HG03469 (cell line): ENCODE results near the gene CD44.
A peak's percentile ranks its signal among the peaks of the same experiment; 100 is the strongest.

Experiments
- ATAC-seq: cut with Tn5 transposase; IDR thresholded peaks from one replicate; pipeline ENCODE4 v1.9.1; 2021; ENCODE audit warnings: mild to moderate bottlenecking, moderate library complexity, moderate number of reproducible peaks; ENCODE audit not compliant: unreplicated experiment

The CD44 gene

DNA sequence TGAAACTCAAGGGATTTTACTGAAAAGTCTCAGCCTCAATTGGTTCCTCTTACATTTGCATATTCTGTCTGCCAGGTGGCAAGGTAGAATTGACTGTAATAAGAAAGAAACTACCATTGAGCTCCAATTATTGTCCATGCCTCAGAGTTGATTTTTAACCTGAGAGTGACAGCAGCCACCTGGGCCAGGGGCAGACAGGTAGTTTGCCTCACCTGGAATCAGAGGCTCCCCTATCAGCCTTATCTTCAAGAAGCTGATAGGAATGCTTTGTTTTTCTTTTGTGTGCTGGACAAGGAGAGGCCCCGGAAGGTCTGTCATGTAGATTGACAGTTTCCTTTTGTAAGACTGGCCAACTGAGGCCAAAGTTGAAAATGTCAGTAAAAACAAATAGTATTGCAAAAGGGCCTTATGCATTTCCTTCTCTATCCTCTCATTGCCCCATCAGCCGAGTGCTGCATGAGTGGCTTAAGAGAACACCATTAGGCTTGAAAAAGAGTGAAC lies 34.1 kb downstream of the CD44 start:
- peak; percentile 51 for ATAC-seq

DNA sequence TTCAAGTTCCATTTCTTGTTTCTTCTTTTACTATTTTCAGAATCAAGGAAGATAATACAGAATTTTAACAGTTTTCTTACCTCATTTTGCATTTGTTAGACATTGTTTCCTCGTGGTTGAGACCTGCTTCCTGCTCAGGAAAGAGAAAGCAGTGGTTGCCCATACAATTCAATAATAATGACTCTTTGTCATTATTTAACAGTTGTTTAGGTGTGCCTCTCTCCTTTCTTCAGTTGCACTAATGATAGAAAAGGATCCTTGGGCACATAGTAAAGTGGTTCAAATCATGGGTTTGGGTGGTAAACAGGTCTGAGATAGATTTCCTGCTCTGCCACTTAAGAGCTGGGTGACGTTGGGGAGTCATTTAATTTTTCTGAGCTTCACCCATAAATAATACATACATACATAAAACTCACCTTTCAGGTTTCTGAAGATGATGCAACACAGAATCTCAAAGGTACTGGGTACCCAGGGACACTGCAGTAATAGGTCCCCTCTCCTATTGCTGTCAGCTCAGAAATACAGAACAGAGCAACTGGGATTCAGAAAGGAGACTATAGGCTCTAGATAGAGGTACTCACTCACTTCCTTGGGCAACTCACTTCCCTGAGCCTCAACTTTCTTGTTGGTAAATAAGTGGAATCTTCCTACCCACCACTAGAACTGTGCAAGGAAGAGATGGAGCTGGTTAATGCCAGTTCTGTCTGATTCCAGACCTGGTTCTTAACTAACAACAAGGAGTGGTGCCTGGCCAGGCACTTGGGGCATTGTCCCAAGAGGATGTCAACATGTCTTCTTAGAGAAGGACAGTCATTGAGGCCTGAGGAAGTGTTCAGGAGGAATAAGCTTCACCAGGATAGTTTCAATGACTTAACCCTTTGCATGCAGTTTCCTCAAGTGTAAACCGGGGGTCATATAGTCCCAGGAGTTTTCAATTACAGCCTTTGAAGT lies 34.9 kb downstream of the CD44 start:
- ATAC-seq = no peak

- no peak for ATAC-seq
These were observed 35.7 kb downstream of the CD44 start for GRCh38 chr11:35174666-35175065.

DNA sequence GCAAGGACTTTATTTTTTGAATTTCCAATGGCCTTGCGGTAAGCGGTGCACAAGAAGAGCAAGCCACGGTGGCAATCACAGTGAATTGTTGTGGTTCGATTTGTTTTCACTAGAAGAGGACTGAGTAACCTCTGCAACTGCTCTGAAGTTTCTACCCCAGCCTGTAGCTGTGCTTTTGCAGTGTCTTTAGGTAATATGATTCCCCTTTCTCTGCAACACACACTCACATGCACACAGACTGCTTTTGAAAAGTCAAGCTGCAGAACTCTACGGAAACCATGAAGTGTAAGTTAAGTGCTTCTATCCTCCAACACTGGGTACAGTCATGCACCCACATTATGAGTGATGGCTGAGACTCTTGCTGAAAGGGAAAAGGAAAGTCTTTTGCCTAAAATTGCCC lies 38.4 kb downstream of the CD44 start:
- no peak for ATAC-seq

GRCh38 chr11:35178067-35178805 lies 39.3 kb downstream of the CD44 start:
- no peak for ATAC-seq

GRCh38 chr11:35178873-35179272 lies 39.9 kb downstream of the CD44 start:
- no peak for ATAC-seq

DNA sequence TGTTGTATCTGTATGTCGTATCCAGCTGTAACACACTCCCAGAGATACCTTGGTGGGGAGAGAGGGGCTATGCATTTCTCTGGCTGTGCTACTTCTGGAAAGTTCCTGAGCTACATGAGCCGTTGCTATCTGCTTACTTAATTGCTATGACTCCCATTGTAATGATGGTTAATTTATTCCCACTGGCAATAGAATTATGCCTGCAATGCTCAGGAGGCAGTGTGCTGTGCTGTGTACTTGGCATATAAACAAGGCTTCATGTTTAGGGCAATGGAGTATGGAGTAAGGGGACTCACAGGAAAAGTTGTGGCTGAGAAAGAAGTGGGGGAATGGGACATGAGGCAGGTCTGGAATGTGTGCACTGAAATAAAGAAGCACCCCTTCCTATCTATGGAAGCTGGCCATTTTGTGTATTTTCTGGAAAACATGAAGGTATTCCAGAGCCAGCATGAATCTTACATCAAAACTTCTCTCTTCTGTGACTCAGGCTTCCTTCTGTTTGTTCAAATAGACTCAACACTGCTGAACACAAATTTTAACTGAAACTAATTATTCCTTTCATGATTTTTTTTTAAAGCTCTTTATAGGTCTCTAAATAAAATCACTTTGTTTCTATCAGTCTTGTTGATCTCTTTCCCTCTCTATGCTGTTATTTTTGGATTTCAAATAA lies 40.6 kb downstream of the CD44 start:
- no peak for ATAC-seq

DNA sequence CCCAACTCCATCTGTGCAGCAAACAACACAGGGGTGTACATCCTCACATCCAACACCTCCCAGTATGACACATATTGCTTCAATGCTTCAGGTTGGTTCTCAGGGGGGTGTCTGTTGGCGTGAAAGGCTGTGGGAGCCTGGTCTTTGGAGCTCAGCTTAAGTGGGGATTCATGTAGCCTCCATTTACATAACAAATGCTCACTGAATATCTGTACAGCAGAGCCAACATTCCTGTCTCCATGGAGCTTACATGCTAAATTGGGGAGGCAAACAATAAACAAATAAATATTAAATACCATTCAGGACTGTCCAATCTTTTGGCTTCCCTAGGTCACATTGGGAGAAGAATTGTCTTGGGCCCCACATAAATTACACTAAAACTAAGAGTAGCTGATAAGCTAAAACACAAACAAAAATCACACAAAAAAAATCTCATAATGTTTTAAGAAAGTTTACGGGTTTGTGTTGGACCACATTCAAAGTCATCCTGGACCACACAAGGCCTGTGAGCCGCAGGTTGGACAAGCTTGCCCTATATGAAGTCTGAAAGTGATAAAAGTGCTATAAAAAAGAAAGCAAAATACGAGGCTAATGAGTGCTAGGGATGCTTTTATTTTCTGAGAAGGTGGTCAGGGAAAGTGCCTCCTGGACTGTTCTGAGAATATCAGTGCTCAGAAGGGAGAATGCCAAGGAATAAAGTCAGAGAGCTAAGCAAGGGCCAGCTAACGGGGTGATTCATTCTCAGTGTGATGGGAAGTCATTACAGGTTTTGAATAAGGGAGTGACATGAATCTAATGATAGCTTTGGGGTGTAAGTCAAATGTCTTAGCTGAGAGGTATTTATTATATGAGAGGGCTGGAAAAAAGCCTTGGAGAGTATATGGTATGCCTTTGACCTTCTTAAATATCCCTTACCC lies 41.6 kb downstream of the CD44 start:
- ATAC-seq = no peak

DNA sequence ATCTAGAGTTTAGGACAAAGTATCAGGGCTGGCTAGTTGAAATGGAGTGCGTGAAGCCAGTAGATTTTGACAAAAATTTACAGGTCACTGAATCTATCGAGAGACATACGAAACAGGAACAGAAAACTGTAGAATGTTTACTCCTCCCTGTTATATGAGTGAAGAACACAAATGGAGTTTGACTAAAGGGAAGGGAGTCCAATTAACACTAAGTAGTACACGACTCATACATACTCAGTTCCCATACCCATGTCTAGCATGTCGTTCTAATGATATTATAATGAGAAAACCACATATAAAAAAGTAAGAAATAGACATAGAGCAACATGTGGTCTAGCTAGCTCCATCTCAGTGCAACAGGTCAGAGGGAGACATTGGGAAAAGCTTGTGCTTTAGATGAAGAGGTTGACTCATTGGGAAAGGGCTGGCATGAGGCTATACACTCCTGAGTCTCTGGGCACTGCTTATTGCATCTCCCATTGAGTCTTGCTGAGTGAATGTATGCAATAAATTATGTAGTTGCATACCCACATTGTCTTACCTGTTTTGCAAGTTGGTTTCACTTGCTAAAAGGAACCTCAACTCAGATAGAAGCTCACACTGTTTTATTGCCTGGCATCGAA lies 43.5 kb downstream of the CD44 start:
- ATAC-seq = peak; percentile 61

DNA sequence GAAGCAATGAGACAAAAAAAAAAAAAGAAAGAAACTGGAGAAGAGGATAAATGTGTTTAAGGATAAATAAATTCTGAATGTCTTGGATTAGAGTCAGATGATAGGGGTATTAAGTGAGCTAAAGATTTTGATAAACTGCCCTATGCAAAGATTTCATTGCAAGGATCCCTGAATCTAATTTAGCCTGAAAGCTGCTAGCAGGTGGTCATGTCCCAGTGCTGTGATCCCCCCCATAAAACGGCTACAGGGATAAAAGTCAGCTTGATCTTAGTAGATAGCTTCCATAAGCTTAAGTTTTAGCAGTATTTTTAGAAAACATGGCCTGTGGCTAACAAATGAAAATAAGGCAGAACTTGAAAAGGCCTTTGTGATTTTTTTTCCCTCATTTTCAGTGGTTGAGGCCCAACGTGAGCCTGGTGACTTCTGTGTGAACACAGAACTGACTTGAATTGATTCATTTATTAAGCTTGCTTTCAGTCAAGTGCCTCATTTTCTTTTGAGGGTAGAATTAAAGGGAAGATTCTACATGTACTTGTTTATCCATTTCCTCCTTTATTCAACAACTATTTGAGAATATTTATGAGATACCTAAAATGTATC lies 44.5 kb downstream of the CD44 start:
- ATAC-seq = no peak

DNA sequence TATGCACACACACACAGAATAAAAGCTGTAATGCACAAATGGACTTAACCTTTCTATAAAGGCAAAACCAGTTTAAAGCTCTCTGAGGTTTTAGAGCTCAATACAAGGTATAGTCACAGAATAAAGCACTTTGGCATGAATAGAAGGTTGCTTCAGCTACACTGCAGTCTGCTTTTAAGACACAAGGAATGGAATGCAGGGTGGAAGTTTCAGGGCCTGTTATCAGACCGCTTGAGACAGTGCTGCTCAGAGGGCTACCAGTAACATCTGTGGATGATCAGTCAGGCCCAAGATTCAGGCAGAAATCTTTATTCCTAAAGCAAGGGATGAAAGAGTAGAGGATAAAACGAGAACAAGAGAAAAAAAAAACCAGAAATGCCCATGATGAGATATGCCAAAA lies 46.7 kb downstream of the CD44 start:
- no peak for ATAC-seq

GRCh38 chr11:35187996-35188395 lies 49.0 kb downstream of the CD44 start:
- ATAC-seq = no peak

DNA sequence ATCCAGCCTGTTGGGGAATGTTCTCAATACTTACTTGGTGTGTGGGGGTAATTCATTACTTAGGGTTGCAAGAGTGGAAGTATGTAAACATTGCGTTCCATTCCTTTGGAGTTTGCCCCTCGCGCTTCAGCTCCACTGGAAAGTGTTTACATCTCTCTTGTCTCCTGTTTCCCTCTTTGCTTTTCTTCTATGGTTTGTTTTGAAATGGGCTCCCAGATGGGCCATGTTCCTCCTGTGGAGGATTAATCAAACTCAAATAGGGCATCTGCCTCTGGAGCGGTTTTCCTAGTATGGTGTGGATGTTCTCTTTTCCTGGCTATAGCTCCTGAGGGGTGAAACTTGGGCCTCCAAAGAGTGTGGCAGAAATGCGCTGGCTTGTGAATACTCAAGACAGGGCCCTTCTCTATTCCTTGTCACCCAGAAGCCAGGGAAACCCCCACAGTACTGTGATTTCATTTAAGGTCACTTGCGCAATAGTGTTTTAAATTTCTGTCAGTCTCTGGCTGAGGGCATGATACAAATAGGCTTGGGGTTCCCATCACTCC lies 51.9 kb downstream of the CD44 start:
- ATAC-seq = no peak

GRCh38 chr11:35192347-35192746 lies 53.4 kb downstream of the CD44 start:
- ATAC-seq = no peak

DNA sequence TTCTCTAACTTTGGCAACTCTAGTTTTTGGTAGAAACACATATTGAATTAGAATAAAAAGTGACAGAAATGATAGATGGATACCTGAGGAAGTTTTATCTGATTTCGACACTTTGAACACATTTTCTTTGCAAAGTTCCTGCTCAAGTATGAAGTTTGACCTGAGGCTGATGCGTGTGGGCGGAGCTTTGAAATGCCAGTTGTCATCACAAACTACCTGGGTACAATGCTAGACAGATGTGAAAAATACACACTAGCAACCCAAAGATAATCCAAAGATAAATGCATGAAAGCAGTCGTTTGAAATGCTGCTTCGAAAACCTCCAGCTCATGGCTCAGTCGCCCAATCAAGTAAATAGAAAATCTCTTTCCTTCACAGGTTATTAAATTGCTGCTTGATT lies 54.8 kb downstream of the CD44 start:
- no peak for ATAC-seq

DNA sequence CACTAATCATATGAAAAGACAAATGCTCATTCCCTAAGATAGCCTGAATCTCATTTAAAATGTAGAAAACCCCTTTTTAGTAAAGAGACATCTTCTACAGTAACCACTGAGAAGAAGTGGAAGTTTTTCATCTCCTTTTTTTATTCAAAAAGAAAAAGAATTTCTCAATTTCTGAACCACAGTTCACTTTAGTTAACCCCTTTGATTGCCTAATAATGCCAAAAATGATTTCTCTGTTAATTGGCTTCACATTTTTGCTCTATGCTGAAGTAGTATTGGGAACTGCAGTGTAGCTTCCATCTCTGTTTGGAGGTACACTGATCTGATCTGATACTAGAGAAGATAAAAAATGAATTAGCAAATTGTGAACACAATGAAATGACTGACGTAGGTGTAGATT lies 58.3 kb downstream of the CD44 start:
- no peak for ATAC-seq

DNA sequence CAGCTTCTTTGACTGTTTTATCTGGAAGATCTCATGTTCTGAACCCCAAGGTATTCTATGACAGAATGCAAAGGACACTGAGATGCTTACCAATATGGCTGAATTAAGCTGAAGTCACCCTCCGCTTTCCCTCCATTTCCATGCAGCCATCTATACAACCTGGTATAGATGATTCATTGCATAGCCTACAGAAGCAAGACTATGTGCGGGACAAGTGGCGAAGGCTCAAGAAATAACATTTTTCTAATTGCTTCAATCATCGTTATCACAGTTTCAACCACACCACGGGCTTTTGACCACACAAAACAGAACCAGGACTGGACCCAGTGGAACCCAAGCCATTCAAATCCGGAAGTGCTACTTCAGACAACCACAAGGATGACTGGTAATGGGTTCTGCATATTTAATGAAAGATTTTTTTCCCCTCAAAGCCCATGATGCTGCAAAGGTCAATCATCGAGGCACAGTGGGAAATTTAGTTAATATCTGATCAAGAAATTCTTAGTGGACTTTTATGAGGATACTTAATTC lies 61.9 kb downstream of the CD44 start:
- ATAC-seq = no peak

DNA sequence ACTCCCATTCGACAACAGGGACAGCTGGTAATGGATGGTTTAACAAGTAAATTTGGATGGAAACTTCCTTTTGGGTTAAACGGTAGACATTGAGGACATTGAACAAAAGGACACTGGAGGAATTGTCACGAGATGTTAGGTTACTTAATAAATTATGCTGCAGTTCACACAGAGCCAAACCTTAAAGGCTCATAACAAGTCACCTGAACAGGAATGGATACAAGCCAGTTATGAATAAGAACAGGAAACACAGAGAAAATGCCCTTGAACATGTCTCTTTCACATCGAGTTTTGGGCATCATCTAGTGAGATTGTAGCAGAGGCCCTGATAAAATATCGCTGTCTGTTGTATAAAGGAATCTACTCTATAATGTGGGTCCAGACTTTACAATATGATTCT lies 65.6 kb downstream of the CD44 start:
- ATAC-seq = no peak

DNA sequence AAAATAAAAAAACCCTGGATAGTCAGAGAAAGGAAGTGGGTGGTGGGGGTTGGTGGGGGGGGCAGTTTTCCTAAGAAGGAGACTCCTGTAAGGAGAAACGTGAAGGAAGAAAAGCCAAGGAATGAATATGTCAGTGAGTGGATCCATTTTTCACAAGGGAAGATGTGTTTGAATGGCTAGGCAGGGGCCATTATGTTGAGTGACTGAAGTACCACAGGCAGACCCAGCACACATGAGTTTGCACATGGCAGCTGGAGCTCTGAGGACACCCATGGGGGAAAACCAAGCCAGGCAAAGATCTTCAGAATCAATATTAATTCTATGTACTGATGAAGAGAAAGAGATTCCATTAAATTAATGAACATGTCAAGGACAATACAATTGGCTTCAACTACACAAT lies 67.6 kb downstream of the CD44 start:
- no peak for ATAC-seq
